ENCODE measurements around the gene FAM25A.
A peak's percentile ranks its signal among the peaks of the same experiment; 100 is the strongest.
"Not testable (repeated sequence)": the region's sequence is repeated elsewhere in the genome, so short reads cannot be mapped to it uniquely, and the experiment has no call there.

Gene FAM25A

DNA sequence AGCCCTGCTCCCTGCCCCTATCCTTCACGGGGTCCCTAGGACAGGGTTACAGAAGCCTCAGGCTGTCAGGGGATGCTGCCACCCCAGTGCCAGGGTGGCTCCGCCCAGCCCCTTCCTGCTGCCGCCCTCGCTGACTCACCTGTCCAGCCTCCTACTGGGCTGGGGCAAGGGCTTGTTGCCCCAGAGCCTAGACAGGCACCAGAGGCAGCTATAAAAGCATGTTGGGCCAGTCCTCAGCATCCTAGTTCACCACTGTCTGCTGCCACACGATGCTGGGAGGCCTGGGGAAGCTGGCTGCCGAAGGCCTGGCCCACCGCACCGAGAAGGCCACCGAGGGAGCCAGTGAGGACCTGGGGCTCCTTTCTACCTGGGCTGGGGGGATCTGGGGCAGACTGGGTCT, at the start of gene FAM25A:
Gene FAM25A (plus strand): TSS at position 239 of the 400 bp plus-strand sequence. CDS start 31 bp downstream, at position 270.
- DNase-seq (ENCODE audit: low read depth in 2 of 2) = not testable (repeated sequence)

DNA sequence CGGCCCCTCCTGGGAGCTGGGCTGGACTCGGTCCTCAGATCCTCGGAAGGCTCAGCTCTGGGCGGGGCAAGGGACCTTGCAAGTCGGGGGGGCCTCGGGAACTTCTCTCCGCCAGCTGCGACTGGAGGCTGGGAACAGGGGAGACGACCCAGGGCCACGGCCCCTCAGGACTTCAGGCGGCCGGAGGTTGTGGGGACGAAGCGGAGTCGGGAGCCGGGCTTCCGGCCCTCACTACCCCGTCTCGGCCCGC, 49.2 kb upstream of the FAM25A start:
- no peak for DNase-seq (ENCODE audit: low read depth in 2 of 2)

DNA sequence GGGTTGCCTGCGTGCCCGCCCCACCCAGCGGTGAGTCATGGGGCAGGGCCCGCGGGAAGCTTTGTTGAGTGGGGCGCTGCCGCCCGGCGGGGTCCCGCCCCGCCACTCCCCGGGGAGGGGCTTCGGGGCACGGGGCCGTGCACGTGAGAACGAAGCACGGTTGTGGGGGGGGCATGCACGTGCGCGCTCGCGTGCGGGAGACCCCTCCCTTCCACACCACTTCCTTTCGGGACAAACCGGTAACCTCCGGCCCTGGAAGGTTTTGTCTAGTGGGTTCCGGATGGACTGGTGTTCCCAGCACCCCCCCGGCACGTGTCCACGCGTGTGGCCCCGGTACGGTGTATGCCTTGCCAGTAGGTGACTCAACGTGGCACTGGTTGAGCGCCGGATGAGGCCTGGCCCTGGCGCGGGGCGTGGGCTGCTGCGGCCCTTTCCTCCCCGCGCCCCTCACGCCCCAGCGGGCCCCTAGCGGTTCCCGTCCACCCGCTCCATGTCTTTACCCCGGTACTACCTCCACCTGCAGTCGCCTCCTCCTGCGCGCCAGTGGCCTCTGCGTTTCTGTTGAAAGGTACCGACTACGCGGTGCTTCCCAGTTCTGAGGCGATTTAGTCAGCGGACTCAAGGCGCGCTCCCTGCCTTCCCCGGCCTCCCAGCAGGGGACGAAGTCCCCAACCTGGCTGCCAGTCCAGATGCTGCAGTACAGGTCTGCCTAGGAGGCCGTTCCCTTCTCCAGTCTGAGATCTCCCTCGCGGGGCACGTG, 48.7 kb upstream of the FAM25A start:
- DNase-seq (ENCODE audit: low read depth in 2 of 2) = peak; percentile 72

DNA sequence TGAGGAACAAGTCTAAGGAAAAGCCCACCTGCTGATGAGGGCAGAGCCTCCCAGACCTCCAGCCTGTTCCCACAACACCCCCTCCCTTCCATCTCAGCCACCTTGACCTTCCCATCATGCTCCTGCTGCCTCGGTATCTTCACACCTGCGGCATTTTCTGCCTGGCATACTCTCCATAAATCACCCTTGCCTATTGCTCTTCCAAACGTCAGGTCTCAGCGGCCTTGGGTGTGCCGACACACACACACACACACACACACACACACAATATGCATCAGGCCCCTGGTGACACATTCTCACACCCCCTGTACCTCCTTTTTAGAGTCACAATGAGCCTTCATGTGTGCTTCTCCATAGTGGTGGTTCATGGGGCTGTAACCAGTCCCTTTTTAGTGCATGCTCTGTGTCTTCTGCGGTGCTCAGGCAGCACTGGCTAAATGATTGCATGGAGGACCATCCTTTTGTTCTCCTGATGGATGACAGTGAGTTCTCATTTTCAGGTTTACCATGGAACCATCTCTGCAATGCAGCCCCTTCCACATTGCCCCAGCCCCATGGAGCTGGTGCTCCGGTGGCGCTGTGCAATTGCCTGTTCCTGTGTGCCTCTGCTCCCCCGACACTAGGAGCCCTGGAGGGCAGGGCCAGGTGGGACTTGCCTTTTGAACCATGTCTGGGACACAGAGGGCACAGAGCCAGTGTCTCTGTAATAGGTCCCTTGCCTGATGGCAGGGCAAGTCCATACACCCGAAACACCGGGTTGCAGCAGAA, 47.3 kb upstream of the FAM25A start:
- no peak for DNase-seq (ENCODE audit: low read depth in 2 of 2)

DNA sequence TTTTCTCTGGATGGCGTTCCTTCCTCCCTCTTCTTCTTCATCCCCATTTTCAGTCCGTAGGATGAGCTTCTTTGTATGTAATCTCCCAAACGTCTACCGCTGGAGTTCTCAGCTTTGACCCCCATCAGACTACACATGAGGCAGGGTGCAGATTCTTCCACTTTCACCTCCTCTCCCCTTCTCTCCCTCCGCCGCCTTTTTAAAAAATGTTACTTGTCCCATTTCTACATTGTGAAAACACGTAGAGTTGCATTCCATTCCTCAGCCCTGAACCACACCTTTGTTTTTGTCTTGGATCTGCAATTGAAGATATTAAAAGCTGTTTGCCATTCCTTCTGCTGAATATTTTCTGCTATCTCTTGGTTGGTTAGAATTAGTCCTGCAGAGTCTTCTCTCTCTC, 45.6 kb upstream of the FAM25A start:
- DNase-seq (ENCODE audit: low read depth in 2 of 2) = no peak

DNA sequence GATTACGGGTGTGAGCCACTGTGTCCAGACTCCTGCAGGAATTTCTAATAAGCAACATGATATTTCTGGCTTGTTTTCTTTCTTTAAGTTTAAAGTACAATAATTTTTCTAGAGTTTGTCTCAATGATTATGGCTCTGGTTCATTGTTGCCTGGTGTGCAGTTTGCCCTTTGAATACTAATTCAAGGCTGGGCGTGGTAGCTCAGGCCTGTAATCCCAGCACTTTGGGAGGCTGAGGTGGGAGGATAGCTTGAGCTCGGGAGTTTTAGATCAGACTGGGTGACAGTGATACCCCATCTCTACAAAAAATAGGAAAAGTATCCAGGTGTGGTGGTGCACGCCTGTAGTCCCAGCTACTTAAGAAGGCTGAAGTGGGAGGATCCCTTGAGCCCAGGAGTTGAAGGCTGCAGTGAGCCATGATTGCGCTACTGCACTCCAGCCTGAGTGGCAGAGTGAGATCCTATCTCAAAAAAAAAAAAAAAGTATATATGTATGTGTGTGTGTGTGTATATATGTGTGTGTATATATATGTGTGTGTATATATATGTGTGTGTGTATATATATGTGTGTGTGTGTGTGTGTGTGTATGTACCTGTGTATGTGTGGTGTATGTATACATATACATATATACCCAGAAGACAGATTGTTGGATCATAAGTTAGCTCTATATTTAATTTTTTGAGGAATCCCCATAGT, 43.6 kb upstream of the FAM25A start:
- no peak for DNase-seq (ENCODE audit: low read depth in 2 of 2)

DNA sequence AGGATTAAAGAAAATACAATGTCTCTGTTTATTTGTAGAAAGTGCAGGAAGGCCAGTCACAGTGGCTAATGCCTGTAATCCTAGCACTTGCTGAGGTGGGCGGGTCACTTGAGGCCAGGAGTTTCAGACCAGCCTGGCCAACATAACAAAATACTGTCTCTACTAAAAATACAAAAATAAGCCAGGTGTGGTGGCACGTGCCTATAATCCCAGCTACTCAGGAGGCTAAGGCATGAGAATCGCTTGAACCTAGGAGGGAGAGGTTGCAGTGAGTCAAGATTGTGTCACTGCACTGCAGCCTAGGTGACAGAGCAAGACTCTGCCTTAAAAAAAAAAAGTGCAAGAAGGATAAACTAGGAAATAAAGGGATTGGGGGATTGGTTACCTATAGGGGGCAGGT, 41.6 kb upstream of the FAM25A start:
- not testable (repeated sequence) for DNase-seq (ENCODE audit: low read depth in 2 of 2)

DNA sequence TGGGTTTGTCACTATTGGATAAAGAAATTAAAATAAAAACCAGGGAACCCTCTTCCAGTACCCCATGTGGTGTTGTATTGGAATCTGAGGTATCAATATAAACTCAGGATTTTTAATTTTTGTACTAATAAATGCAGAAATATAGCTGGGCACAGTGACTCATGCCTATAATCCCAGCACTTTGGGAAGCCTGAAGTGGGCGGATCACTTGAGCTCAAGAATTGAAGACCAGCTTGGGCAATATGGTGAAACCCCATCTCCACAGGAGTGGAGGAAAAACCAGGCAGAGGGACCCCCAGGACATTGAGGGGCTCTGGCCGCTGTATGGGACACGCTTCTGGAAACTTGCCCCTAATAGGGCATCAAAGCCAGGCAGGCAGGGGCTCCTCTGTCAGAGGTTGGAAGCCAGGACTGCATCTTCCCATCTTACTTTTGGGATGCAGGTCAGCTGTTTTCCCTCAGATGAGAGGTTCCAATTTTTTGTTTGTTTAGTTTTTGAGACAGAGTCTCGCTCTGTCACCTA, 40.7 kb upstream of the FAM25A start:
- no peak for DNase-seq (ENCODE audit: low read depth in 2 of 2)

DNA sequence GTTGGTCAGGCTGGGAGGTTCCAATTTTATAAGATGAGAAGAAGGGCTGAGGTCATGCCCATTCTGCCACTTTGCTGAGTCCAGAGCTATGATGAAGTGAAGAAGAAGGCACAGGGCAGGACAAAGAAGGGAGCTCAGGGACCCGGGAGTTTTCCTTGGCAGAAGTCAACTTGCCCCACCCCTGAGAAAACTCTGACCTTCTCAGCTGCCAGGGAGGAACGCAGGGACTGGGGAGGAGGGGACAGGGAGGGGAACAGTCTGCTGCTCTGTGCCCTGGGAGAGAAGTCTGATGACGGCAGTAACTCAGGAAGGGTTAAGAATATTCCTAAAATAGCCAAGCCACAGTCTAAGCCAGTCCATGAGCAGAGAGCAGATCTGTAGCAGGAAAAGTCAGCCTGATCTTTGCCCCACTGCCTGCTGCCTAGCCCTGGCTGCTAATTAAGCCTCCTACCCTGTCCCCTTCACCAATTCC, 40.1 kb upstream of the FAM25A start:
- no peak for DNase-seq (ENCODE audit: low read depth in 2 of 2)

DNA sequence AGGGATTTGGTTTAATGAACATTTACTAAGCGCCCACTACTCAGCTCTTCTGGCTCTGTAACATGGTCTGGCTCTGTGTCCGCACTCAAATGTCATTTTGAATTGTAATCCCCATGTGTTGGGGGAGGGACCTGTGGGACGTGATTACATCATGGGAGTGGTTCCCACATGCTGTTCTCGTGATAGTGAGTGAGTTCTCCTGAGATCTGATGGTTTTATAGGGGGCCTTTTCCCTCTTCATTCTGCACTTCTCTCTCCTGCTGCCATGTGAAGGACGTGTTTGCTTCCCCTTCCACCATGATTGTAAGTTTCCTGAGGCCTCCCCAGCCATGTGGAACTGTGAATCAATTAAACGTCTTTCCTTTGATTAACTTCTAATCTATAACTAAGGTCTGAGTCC, 39.1 kb upstream of the FAM25A start:
- not testable (repeated sequence) for DNase-seq (ENCODE audit: low read depth in 2 of 2)

DNA sequence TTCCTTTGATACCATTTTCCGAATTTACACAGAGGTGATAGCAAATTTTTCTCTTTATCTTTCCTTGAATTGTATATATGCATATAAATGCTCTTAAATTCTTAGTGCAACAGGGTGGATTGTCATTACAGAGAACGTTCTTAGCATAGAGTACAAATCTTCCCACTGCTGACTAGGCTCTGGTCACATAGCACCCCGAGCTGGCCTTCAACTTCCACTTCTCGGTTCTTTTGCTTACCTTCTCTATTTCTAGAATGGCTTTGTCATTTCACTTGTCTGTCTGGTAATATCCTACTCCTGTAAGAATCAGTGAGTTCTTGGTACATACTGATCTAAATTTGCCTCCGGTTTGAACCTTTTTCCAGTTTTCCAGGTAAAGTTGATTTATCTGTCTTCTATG, 38.4 kb upstream of the FAM25A start:
- no peak for DNase-seq (ENCODE audit: low read depth in 2 of 2)

DNA sequence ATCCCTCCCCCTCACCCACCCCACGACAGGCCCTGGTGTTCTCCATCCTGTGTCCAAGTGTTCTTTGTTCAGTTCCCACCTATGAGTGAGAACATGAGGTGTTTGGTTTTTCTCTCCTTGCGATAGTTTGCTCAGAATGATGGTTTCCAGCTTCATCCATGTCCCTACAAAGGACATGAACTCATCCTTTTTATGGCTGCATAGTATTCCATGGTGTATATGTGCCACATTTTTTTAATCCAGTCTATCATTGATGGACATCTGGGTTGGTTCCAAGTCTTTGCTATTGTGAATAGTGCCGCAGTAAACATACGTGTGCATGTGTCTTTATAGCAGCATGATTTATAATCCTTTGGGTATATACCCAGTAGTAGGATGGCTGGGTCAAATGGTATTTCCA, 35.6 kb upstream of the FAM25A start:
- DNase-seq (ENCODE audit: low read depth in 2 of 2) = not testable (repeated sequence)

DNA sequence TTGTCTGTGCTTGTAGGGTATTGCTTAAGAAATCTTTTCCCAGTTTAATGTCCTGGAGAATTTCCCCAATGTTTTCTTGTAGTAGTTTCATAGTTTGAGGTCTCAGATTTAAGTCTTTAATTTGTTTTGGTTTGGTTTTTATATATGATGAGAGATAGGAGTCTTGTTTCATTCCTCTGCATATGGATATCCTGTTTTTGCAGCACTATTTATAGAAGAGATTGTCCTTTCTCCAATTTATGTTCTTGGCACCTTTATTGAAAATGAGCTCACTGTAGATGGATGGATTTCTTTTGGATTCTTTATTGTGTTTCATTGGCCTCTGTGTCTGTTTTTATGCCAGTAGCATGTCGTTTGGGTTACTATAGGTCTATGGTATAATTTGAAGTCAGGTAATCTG, 31.6 kb upstream of the FAM25A start:
- DNase-seq (ENCODE audit: low read depth in 2 of 2) = no peak

DNA sequence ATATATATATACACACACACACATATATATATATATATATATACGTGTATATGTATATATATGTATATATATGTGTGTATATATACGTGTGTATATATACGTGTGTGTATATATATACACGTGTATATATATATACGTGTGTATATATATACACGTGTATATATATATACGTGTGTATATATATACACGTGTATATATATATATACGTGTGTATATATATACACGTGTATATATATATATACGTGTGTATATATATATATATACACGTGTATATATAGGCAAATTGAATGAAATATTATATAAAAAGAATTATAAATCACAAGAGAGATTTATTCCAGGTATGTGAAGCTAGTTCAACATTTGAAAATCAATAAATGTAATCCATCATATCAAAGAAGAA, 28.7 kb upstream of the FAM25A start:
- not testable (repeated sequence) for DNase-seq (ENCODE audit: low read depth in 2 of 2)

DNA sequence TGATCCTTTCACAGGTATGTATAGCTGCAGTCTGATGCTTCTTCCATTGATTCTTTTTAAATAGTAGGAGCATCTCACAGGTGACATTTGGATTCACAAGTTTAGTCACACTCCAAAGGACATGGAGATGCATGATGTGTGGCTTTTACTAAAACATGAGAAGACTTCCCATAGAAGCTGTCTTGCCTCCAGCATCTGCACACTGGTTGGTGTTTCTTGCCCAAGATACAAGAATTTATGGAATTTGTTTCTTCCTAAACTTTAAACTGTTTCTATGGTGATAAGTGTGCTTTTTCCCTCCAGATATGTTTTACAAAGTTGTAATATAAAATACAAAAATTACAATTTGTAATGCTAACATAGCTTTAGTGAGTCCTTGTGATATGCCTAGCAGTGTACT, 27.6 kb upstream of the FAM25A start:
- no peak for DNase-seq (ENCODE audit: low read depth in 2 of 2)

DNA sequence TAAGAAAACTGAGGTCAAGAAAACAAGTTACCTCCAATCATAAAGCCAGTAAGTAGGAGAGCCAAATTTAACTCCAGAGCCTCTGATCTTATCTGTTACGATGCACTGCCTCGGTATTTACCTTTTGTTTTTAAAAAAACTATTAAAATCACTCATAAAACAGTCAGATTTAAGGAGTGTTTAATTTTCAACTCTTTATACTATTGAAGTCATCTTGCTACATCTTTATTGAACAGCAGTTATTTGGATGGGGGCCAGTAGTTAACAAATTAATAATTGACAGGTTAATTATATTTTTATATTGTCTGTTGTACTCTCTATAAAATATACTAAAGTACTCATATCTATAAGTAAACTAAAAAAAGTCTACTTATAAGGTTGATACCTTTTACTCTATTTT, 27.2 kb upstream of the FAM25A start:
- DNase-seq (ENCODE audit: low read depth in 2 of 2) = no peak

DNA sequence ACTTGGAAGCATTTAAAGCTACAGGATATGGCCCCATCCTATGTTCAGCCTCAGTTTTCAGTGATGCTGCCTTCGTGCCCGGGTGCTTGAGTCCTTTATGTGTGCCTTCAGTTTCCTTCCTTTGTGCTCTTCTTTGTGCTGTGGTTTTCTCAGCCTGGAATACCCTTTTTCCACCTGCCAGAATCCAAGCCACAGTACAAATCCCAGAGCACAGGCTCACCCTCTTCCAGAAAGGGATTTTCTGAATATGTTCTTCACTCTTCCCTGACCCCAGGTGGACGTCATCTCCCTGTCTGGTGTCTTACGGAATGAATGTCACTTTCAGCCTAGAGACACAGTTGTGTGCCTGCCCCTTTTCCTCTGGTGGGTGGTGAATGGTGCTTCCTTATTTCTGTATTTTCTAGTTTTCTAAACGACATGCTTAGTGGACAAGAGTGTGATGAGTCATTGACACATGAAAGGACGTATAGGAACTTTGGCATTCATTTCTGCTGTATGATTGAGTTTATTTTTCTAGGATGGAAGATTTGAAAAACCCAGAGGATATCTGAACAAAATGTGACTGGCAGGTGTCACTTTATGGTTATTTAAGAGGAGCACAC, 20.2 kb upstream of the FAM25A start:
- DNase-seq (ENCODE audit: low read depth in 2 of 2) = not testable (repeated sequence)

DNA sequence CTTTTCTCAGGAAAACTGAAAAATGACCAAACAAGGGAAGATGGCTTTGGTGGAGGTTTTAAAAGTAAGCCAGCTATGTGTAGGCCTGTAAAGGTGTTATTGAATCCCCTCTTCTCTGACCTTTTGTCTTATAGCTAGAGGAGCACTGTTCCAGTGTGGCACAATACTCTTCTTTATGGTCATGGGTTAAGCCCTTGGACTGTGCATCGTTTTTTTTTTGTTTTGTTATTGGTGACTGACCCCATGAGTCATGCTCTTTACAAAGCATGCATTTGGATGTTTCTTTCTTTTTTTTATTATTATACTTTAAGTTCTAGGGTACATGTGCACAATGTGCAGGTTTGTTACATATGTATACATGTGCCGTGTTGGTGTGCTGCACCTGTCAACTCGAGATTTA, 19.6 kb upstream of the FAM25A start:
- no peak for DNase-seq (ENCODE audit: low read depth in 2 of 2)

DNA sequence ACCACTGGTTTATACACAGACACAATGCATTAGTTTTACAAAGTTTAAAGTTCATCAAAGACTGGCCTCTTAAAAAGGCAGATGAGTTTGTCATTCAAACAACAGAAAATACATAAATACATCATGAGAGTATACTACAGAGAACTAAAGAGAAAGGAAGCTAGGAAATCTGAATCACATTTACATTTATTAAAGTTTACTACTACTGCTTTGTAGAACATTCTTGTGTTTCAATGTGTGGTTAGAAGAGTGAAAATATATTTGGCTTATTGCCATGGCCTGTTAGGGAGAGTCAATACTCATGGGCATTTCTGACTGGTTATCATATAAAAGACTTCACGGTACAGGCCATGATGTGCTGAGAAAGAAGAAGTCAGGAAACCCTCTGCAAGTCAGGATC, 13.0 kb upstream of the FAM25A start:
- DNase-seq (ENCODE audit: low read depth in 2 of 2) = not testable (repeated sequence)

DNA sequence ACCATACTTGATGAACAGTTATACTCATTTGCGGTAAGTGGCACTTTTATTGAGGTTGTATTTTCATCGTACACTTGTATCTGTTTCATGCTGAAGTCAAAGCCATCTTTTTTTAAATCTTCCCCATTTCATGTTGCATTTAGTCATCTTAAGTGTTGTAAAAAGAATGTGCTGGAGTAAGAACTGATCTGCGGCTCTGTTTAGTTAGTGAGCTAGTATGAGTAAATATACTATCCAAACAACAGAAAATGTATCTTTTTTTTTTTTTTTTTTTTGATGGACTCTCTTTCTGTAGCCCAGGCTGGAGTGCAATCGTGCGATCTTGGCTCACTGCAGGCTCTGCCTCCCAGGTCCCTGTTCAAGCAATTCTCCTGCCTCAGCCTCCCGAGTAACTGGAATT, 12.4 kb upstream of the FAM25A start:
- not testable (repeated sequence) for DNase-seq (ENCODE audit: low read depth in 2 of 2)

DNA sequence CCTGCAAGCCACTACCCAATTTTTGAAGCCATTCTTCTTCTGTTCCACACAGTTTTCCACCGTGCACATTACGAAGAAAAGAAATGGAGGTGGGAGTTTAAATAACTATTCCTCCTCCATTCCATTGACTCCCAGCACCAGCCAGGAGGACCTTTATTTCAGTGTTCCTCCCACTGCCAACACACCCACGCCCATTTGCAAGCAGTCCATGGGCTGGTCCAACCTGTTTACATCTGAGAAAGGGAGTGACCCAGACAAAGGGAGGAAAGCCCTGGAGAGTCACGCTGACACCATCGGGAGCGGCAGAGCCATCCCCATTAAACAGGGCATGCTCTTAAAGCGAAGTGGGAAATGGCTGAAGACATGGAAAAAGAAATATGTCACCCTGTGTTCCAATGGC, 11.8 kb upstream of the FAM25A start:
- DNase-seq (ENCODE audit: low read depth in 2 of 2) = not testable (repeated sequence)

DNA sequence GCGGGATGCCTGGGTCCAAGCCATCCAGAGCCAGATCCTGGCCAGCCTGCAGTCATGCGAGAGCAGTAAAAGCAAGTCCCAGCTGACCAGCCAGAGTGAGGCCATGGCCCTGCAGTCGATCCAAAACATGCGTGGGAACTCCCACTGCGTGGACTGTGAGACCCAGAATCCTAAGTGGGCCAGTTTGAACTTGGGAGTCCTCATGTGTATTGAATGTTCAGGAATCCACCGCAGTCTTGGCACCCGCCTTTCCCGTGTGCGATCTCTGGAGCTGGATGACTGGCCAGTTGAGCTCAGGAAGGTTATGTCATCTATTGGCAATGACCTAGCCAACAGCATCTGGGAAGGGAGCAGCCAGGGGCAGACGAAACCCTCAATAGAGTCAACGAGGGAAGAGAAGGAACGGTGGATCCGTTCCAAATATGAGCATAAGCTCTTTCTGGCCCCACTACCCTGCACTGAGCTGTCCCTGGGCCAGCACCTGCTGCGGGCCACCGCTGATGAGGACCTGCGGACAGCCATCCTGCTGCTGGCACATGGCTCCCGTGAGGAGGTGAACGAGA, 10.9 kb upstream of the FAM25A start:
- not testable (repeated sequence) for DNase-seq (ENCODE audit: low read depth in 2 of 2)
